Panc1 (cell line): ENCODE results near the gene MBNL2. TPM values are rescaled to one million over a fixed set of nuclear protein-coding genes. Genes with fewer than 3 reads are reported as not detected.
A peak's percentile ranks its signal among the peaks of the same experiment; 100 is the strongest.

Experiments
- ATAC-seq: fragments of 200-7000 bp; cut with Tn5 transposase; 2 replicates; pipeline ENCODE4 v1.9.1; 2020; ENCODE audit warnings: mild to moderate bottlenecking, moderate library complexity
- BruUV-seq: library from RNA; stranded (reverse); fragments of 400-500 nt; replicated peaks from 2 replicates; lab custom pipeline; 2021; lab: Mats Ljungman, UMichigan
- CTCF ChIA-PET: fragments of 300-600 bp; sonication (Branson Sonifier 250); formaldehyde crosslinking; loops from one replicate; lab custom pipeline; 2022; ENCODE audit warnings: antibody characterized with exemption; lab: Charles Lee
- POLR2A ChIA-PET: fragments of 300-600 bp; sonication (Branson Sonifier 250); formaldehyde crosslinking; loops from one replicate; lab custom pipeline; 2022; ENCODE audit warnings: antibody characterized with exemption; lab: Charles Lee
- DNase-seq: peaks from one replicate; pipeline ENCODE4 v3.0.0-alpha.2; 2010; ENCODE audit warnings: low read depth, low spot score
- H3K27ac ChIP-seq: 2 replicates; pipeline ENCODE4 v1.5.1; 2011; ENCODE audit warnings: mild to moderate bottlenecking, low read length, inconsistent platforms
- H3K27me3 ChIP-seq: fragments of 200-500 bp; sonication (Bioruptor generic); 2 replicates; pipeline ENCODE4 v1.6.0; 2014; ENCODE audit warnings: low read length, inconsistent platforms; ENCODE audit not compliant: control insufficient read depth, insufficient read depth
- H3K36me3 ChIP-seq: fragments of 200-500 bp; sonication (Bioruptor generic); 2 replicates; pipeline ENCODE4 v1.5.1; 2014; ENCODE audit warnings: inconsistent platforms, mild to moderate bottlenecking, low read length, moderate library complexity; ENCODE audit not compliant: control insufficient read depth, insufficient read depth
- H3K4me1 ChIP-seq: 2 replicates; pipeline ENCODE4 v1.5.1; 2011; ENCODE audit warnings: inconsistent platforms, mild to moderate bottlenecking, low read length, moderate library complexity; ENCODE audit not compliant: control insufficient read depth, insufficient read depth
- H3K4me3 ChIP-seq, 2 experiments: 2 replicates each; pipeline ENCODE4 v1.5.1; 2011 to 2012; ENCODE audit warnings: low read depth in 2 of 2, low read length in 2 of 2, mild to moderate bottlenecking in 2 of 2, inconsistent platforms in 1 of 2, moderate library complexity in 1 of 2
- H3K9me3 ChIP-seq: fragments of 200-500 bp; sonication (Bioruptor generic); 2 replicates; pipeline ENCODE4 v1.5.1; 2014; ENCODE audit warnings: low read depth, mild to moderate bottlenecking, inconsistent platforms, low read length, moderate library complexity; ENCODE audit not compliant: control insufficient read depth, insufficient read depth
- POLR2AphosphoS5 ChIP-seq: IDR thresholded peaks from 2 replicates; pipeline ENCODE4 v1.6.1; 2012; ENCODE audit warnings: mild to moderate bottlenecking, low read depth, low read length, moderate library complexity
- REST ChIP-seq, 2 experiments: IDR thresholded peaks; 2 replicates each; pipeline ENCODE4 v1.6.1; 2011 to 2012; ENCODE audit warnings: low read depth in 2 of 2, control low read depth in 1 of 2, low read length in 1 of 2, mild to moderate bottlenecking in 1 of 2, moderate library complexity in 1 of 2; ENCODE audit not compliant: insufficient read depth in 1 of 2
- SIN3A ChIP-seq: IDR thresholded peaks from 2 replicates; pipeline ENCODE4 v1.6.1; 2012; ENCODE audit warnings: low read depth, mild to moderate bottlenecking, low read length, moderate library complexity, borderline replicate concordance; ENCODE audit not compliant: insufficient read depth
- TCF7L2 ChIP-seq: IDR thresholded peaks from 2 replicates; pipeline ENCODE4 v1.6.1; 2011; ENCODE audit warnings: mild to moderate bottlenecking, low read depth, low read length, inconsistent platforms
- in situ Hi-C: cut with HindIII; loops from 2 replicates; pipeline ENCODE4 v1.10.0; 2016; ENCODE audit warnings: low sequenced_read_pairs, low pct_unique_long_range_greater_than_20kb
- intact Hi-C: fragments of 100-400 bp; cut with micrococcal nuclease; formaldehyde crosslinking; loops from one replicate; pipeline ENCODE4 v1.10.0; 2022; ENCODE audit not compliant: unreplicated experiment
- total RNA-seq: library from RNA; stranded (reverse); gene quantifications from one replicate; pipeline ENCODE4 v1.2.1, GENCODE V29; 2021; ENCODE audit not compliant: unreplicated experiment
- TF ChIP-seq, protein P1 (sequence below): fragments of 450-650 bp; IDR thresholded peaks from 2 replicates; pipeline ENCODE4 v1.5.1; 2017; ENCODE audit warnings: mild to moderate bottlenecking

MBNL2 gene
- total RNA-seq, 1 experiment from 2014 or later, result 103 TPM

DNA sequence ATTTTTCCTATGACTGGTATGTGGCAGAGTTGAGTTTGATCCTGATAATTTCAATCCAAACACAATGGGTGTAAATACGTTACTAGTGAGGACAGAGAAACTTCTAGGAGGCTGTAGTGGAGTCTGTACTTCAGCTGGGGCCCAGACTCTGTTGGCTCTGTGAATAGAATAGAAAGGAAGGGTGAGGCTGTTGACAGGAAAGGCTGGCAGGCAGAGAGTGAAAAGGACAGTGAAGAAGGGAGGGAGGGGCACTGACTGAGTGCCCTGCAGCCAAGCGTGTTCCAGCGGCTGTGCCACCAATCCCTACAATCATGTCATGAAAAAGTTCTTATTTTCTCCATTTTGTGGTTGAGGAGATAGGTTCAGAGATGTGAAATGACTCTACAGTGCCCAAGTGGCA is 80.5 kb downstream of the MBNL2 start:
- peaks cover 89% of the 10 kb centered on the region for H3K4me1 ChIP-seq
- DNase-seq, result no peak
- peaks cover 2% of the 10 kb centered on the region; the same call in 1 of the 2 replicates for H3K36me3 ChIP-seq
- BruUV-seq, result no TSS peak
- no peak overlapping the region for H3K4me3 ChIP-seq
- ChIA-PET CTCF (no interaction called here), POLR2A (no interaction called here)
- 0 out of 2 replicates have a peak, but pooled peaks have one; percentile 27 for ATAC-seq
- in situ Hi-C loops (no loop called here), intact Hi-C loops (no loop called here)
- H3K27ac ChIP-seq, result peak overlapping the region; percentile 100
- H3K9me3 ChIP-seq, result no peaks in the 10 kb centered on the region
- TF ChIP-seq REST (IDR thresholded peaks at IDR 0.05; ENCODE audit: insufficient read depth in 1 of 2, low read depth in 2 of 2, low read length in 1 of 2), result no peak
- TF ChIP-seq, protein P1, sequence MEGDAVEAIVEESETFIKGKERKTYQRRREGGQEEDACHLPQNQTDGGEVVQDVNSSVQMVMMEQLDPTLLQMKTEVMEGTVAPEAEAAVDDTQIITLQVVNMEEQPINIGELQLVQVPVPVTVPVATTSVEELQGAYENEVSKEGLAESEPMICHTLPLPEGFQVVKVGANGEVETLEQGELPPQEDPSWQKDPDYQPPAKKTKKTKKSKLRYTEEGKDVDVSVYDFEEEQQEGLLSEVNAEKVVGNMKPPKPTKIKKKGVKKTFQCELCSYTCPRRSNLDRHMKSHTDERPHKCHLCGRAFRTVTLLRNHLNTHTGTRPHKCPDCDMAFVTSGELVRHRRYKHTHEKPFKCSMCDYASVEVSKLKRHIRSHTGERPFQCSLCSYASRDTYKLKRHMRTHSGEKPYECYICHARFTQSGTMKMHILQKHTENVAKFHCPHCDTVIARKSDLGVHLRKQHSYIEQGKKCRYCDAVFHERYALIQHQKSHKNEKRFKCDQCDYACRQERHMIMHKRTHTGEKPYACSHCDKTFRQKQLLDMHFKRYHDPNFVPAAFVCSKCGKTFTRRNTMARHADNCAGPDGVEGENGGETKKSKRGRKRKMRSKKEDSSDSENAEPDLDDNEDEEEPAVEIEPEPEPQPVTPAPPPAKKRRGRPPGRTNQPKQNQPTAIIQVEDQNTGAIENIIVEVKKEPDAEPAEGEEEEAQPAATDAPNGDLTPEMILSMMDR, result no peak
- TF ChIP-seq POLR2AphosphoS5, result no peak
- no peak for TF ChIP-seq TCF7L2
- no peak for TF ChIP-seq SIN3A
- H3K27me3 ChIP-seq, result no peaks in the 10 kb centered on the region

DNA sequence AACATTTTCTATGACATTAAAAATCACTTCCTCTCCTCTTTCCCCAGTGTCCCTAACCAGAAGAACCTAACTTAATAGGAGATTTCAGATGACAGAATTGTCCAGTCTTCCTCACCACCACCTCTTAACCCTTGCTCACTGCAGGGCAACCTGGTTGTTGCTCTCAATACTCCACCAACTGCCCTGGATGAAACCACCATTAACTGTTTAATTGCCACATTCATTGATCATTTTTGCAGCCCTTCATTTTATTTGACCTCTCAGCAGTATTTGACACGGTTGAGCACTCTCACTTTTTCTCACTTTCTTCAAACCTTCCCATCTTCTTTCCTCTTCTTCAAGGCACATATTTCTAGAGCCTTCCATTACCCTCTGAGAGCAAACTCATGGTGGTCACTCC is 84.0 kb downstream of the MBNL2 start:
- TF ChIP-seq SIN3A (no peak), TCF7L2 (no peak), REST (IDR thresholded peaks at IDR 0.05; ENCODE audit: insufficient read depth in 1 of 2, low read depth in 2 of 2, low read length in 1 of 2) (no peak), POLR2AphosphoS5 (no peak)
- TF ChIP-seq, protein P1, result no peak
- Histone ChIP-seq H3K36me3 (no peaks in the 10 kb centered on the region; the same call in 1 of the 2 replicates), H3K4me1 (peaks cover 97% of the 10 kb centered on the region), H3K4me3 (no peak overlapping the region), H3K27ac (peak overlapping the region; percentile 100), H3K27me3 (no peaks in the 10 kb centered on the region), H3K9me3 (no peaks in the 10 kb centered on the region)
- POLR2A ChIA-PET, result no interaction called here
- ATAC-seq (no peak), DNase-seq (no peak)
- BruUV-seq, result no TSS peak
- intact Hi-C loops, result no loop called here
- in situ Hi-C loops, result no loop called here
- CTCF ChIA-PET, result no interaction called here
